ENCODE data around the gene PODXL. TPM values are rescaled to one million over a fixed set of nuclear protein-coding genes. Genes with fewer than 3 reads are reported as not detected.

Gene PODXL
- total RNA-seq, 5 donors from 2014 or later (not counting 1 experiment from before 2014, with no cell fraction given) = 0.63 to 2.6 (median 1.5) TPM

DNA sequence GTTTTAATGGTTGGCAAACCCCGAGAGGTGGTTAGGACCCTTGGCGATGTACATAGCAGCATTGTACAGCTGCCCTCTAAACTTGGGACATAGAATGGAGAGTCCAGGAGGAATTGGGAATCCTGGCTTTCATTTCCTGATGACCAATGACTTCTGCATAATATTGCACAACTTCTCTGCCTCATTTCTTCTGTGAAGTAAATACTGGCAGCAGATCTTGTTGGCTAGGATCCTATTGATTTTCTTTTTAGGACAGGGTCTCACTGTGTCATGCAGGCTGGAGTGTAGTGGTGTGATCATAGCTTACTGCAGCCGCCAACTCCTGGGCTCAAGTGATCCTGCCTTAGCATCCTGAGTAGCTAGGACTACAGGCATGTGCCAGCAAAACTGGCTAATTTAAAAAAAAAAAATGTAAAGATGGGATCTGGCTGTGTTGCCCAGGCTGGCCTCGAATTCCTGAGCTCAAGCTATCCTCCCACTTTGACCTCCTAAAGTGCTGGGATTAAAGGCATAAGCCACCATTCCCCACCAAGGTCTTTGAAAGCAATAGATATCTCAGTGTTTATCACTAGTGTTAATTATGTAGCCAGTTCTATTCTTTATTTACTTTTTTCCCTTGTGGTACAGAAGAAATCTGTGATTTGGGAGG is 58.1 kb downstream of the PODXL start:
- no peak overlapping the region for H3K4me3 ChIP-seq (ENCODE audit: control insufficient read depth in 1 of 2, extremely low read depth in 1 of 2, low read length in 1 of 2)
- H3K9me3 Mint-ChIP-seq = no peaks in the 10 kb centered on the region
- no peak overlapping the region for H3K27ac Mint-ChIP-seq
- POLR2A ChIA-PET = interaction anchor here in 1 of 2 donors (0.6 kb wide), 1 partner anchor 13 kb away, joined by 3 read pairs; no protein-coding TSS in a partner anchor
- no peak for ATAC-seq (replicated peaks in 1 of 4)
- WGBS (ENCODE audit: insufficient coverage) = 100% methylated on average over 2 of the region's 4 CpGs
- H3K27me3 ChIP-seq (replicated peaks in 1 of 2; ENCODE audit: control insufficient read depth in 2 of 2, extremely low read depth in 1 of 2, insufficient read depth in 2 of 2, low read length in 1 of 2) = no peaks in the 10 kb centered on the region
- no peak for DNase-seq
- H3K36me3 ChIP-seq (ENCODE audit: control insufficient read depth in 2 of 2, extremely low read depth in 1 of 2, insufficient read depth in 1 of 2, low read length in 1 of 2) = peaks cover 2 to 3% of the 10 kb centered on the region in 2 donors
- no peak overlapping the region for H3K4me3 Mint-ChIP-seq
- H3K27me3 Mint-ChIP-seq = no peaks in the 10 kb centered on the region
- H3K4me1 Mint-ChIP-seq = peaks cover 30 to 32% (median 31%) of the 10 kb centered on the region in 3 donors
- CTCF ChIA-PET = interaction anchor here (0.6 kb wide), 2 partner anchors 10 to 299 kb away, joined by 4 to 7 read pairs; no protein-coding TSS in a partner anchor
- H3K4me1 ChIP-seq (ENCODE audit: control insufficient read depth in 1 of 2, extremely low read depth in 1 of 2, insufficient read depth in 2 of 2, low read length in 2 of 2) = peaks cover 9 to 13% of the 10 kb centered on the region in 2 experiments
- H3K27ac ChIP-seq (ENCODE audit: low read length) = no peak overlapping the region
- H3K36me3 Mint-ChIP-seq = peaks cover 13% of the 10 kb centered on the region
- H3K9me3 ChIP-seq = no peaks in the 10 kb centered on the region

GRCh38 chr7:131497454-131497853 is 59.0 kb downstream of the PODXL start:
- Mint-ChIP-seq H3K4me1 (peaks cover 21 to 23% (median 23%) of the 10 kb centered on the region in 3 donors), H3K27me3 (no peaks in the 10 kb centered on the region), H3K9me3 (no peaks in the 10 kb centered on the region), H3K4me3 (no peak overlapping the region), H3K27ac (no peak overlapping the region), H3K36me3 (peaks cover 13% of the 10 kb centered on the region)
- ChIA-PET POLR2A (no interaction called here), CTCF (interaction anchor here in 1 of 2 donors (0.5 to 1.5 kb wide), 2 partner anchors 16 to 1420 kb away, joined by 4 to 8 read pairs; no protein-coding TSS in a partner anchor)
- H3K27ac ChIP-seq (ENCODE audit: low read length) = no peak overlapping the region
- H3K9me3 ChIP-seq = no peaks in the 10 kb centered on the region
- ATAC-seq (replicated peaks in 1 of 4) = no peak
- peaks cover 2 to 3% of the 10 kb centered on the region in 2 donors for H3K36me3 ChIP-seq (ENCODE audit: control insufficient read depth in 2 of 2, extremely low read depth in 1 of 2, insufficient read depth in 1 of 2, low read length in 1 of 2)
- no peak overlapping the region for H3K4me3 ChIP-seq (ENCODE audit: control insufficient read depth in 1 of 2, extremely low read depth in 1 of 2, low read length in 1 of 2)
- no peak for DNase-seq
- no peaks in the 10 kb centered on the region for H3K27me3 ChIP-seq (replicated peaks in 1 of 2; ENCODE audit: control insufficient read depth in 2 of 2, extremely low read depth in 1 of 2, insufficient read depth in 2 of 2, low read length in 1 of 2)
- WGBS (ENCODE audit: insufficient coverage) = 96% methylated on average over 3 of the region's 7 CpGs
- peaks cover 9% of the 10 kb centered on the region in 2 experiments for H3K4me1 ChIP-seq (ENCODE audit: control insufficient read depth in 1 of 2, extremely low read depth in 1 of 2, insufficient read depth in 2 of 2, low read length in 2 of 2)

- CTCF ChIA-PET = interaction anchor here (0.6 to 1.1 kb wide), 2 partner anchors 16 to 76 kb away, joined by 3 to 4 read pairs; no protein-coding TSS in a partner anchor
- H3K36me3 Mint-ChIP-seq = peaks cover 13% of the 10 kb centered on the region
- peaks cover 2 to 3% of the 10 kb centered on the region in 2 donors for H3K36me3 ChIP-seq (ENCODE audit: control insufficient read depth in 2 of 2, extremely low read depth in 1 of 2, insufficient read depth in 1 of 2, low read length in 1 of 2)
- no peak overlapping the region for H3K4me3 ChIP-seq (ENCODE audit: control insufficient read depth in 1 of 2, extremely low read depth in 1 of 2, low read length in 1 of 2)
- no peaks in the 10 kb centered on the region for H3K27me3 ChIP-seq (replicated peaks in 1 of 2; ENCODE audit: control insufficient read depth in 2 of 2, extremely low read depth in 1 of 2, insufficient read depth in 2 of 2, low read length in 1 of 2)
- H3K27ac Mint-ChIP-seq = no peak overlapping the region
- H3K9me3 ChIP-seq = no peaks in the 10 kb centered on the region
- H3K27ac ChIP-seq (ENCODE audit: low read length) = no peak overlapping the region
- no peaks in the 10 kb centered on the region for H3K4me1 ChIP-seq (ENCODE audit: control insufficient read depth in 1 of 2, extremely low read depth in 1 of 2, insufficient read depth in 2 of 2, low read length in 2 of 2)
- POLR2A ChIA-PET = interaction anchor here in 1 of 2 donors (0.6 to 0.8 kb wide), 2 partner anchors 14 to 66 kb away, joined by 3 to 4 read pairs; no protein-coding TSS in a partner anchor
- no peaks in the 10 kb centered on the region for H3K27me3 Mint-ChIP-seq
- no peak overlapping the region for H3K4me3 Mint-ChIP-seq
- DNase-seq (no peak), ATAC-seq (replicated peaks in 1 of 4) (no peak)
- no peaks in the 10 kb centered on the region for H3K9me3 Mint-ChIP-seq
- peaks cover 5 to 7% (median 7%) of the 10 kb centered on the region in 3 donors for H3K4me1 Mint-ChIP-seq
- WGBS (ENCODE audit: insufficient coverage) = no CpG with 5 or more reads among the region's 7 CpGs
Measured at GRCh38 chr7:131495669-131496498, 60.5 kb downstream of the PODXL start.

DNA sequence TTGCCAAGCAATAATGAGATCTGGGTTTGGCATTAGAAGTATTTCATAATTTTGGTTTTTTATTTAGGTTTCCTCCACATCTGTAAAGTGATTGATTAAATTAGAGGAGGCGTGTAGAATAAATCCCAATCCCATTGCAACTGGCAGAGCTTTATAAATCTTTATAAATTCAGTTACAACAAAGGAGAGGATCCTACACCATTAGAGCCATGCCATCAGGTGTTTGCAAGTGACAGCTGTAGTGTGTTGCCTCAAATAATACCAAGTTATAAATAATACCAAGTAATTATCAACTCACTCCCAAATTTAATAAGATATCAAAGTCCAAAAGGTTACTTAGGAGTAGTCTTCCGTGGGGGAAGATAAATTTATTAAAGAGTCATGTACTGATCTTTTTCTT is 62.2 kb downstream of the PODXL start:
- no peak overlapping the region for H3K27ac Mint-ChIP-seq
- Histone ChIP-seq H3K27me3 (replicated peaks in 1 of 2; ENCODE audit: control insufficient read depth in 2 of 2, extremely low read depth in 1 of 2, insufficient read depth in 2 of 2, low read length in 1 of 2) (no peaks in the 10 kb centered on the region), H3K27ac (ENCODE audit: low read length) (no peak overlapping the region), H3K4me1 (ENCODE audit: control insufficient read depth in 1 of 2, extremely low read depth in 1 of 2, insufficient read depth in 2 of 2, low read length in 2 of 2) (no peaks in the 10 kb centered on the region), H3K4me3 (ENCODE audit: control insufficient read depth in 1 of 2, extremely low read depth in 1 of 2, low read length in 1 of 2) (no peak overlapping the region), H3K36me3 (ENCODE audit: control insufficient read depth in 2 of 2, extremely low read depth in 1 of 2, insufficient read depth in 1 of 2, low read length in 1 of 2) (peaks cover 2 to 3% of the 10 kb centered on the region in 2 donors), H3K9me3 (no peaks in the 10 kb centered on the region)
- no CpG with 5 or more reads among the region's 2 CpGs for WGBS (ENCODE audit: insufficient coverage)
- POLR2A ChIA-PET = no interaction called here
- peaks cover 18% of the 10 kb centered on the region for H3K36me3 Mint-ChIP-seq
- DNase-seq (no peak), ATAC-seq (replicated peaks in 1 of 4) (no peak)
- no peaks in the 10 kb centered on the region for H3K27me3 Mint-ChIP-seq
- H3K4me1 Mint-ChIP-seq = no peaks in the 10 kb centered on the region
- CTCF ChIA-PET = interaction anchor here in 1 of 2 donors (0.5 kb wide), 1 partner anchor 448 kb away, joined by 5 read pairs; no protein-coding TSS in a partner anchor
- no peaks in the 10 kb centered on the region for H3K9me3 Mint-ChIP-seq
- no peak overlapping the region for H3K4me3 Mint-ChIP-seq

GRCh38 chr7:131493581-131493980 is 62.8 kb downstream of the PODXL start:
- DNase-seq = no peak
- Histone ChIP-seq H3K36me3 (ENCODE audit: control insufficient read depth in 2 of 2, extremely low read depth in 1 of 2, insufficient read depth in 1 of 2, low read length in 1 of 2) (peaks cover 2 to 3% of the 10 kb centered on the region in 2 donors), H3K9me3 (no peaks in the 10 kb centered on the region), H3K27ac (ENCODE audit: low read length) (no peak overlapping the region), H3K4me1 (ENCODE audit: control insufficient read depth in 1 of 2, extremely low read depth in 1 of 2, insufficient read depth in 2 of 2, low read length in 2 of 2) (no peaks in the 10 kb centered on the region), H3K4me3 (ENCODE audit: control insufficient read depth in 1 of 2, extremely low read depth in 1 of 2, low read length in 1 of 2) (no peak overlapping the region), H3K27me3 (replicated peaks in 1 of 2; ENCODE audit: control insufficient read depth in 2 of 2, extremely low read depth in 1 of 2, insufficient read depth in 2 of 2, low read length in 1 of 2) (no peaks in the 10 kb centered on the region)
- Mint-ChIP-seq H3K9me3 (no peaks in the 10 kb centered on the region), H3K4me1 (no peaks in the 10 kb centered on the region), H3K27me3 (no peaks in the 10 kb centered on the region), H3K27ac (peak overlapping the region in 1 of 2 donors; percentile 35), H3K36me3 (peaks cover 23% of the 10 kb centered on the region), H3K4me3 (no peak overlapping the region)
- ChIA-PET CTCF (interaction anchor here (0.5 to 1.1 kb wide), 3 partner anchors 20 to 447 kb away, joined by 4 to 5 read pairs (median 4); no protein-coding TSS in a partner anchor), POLR2A (no interaction called here)
- no peak for ATAC-seq (replicated peaks in 1 of 4)

DNA sequence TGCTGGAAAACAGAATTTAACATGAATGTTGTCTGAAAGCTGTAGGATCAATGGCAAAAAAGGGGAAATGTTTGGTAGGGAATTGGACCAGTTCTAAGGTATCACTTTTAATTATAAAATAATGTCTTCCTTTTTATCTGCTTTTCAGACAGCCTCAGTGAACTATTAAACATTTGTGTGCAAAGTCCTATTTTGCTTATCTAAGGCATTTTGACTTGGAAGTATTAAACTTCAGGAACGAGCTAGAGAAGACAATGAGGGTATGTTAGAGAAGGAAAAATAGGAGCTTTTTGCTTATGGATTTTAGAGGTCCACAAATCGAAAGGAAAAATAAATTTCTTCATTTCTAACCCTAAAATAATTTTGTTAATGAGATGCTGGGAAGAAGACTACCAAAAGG is 63.3 kb downstream of the PODXL start:
- H3K9me3 ChIP-seq = no peaks in the 10 kb centered on the region
- no peaks in the 10 kb centered on the region for H3K4me1 Mint-ChIP-seq
- H3K4me1 ChIP-seq (ENCODE audit: control insufficient read depth in 1 of 2, extremely low read depth in 1 of 2, insufficient read depth in 2 of 2, low read length in 2 of 2) = no peaks in the 10 kb centered on the region
- POLR2A ChIA-PET = interaction anchor here in 1 of 2 donors (0.5 kb wide), 1 partner anchor 580 kb away, joined by 8 read pairs; no protein-coding TSS in a partner anchor
- H3K4me3 ChIP-seq (ENCODE audit: control insufficient read depth in 1 of 2, extremely low read depth in 1 of 2, low read length in 1 of 2) = no peak overlapping the region
- H3K4me3 Mint-ChIP-seq = no peak overlapping the region
- DNase-seq (no peak), ATAC-seq (replicated peaks in 1 of 4) (no peak)
- H3K27ac ChIP-seq (ENCODE audit: low read length) = no peak overlapping the region
- CTCF ChIA-PET = interaction anchor here (0.5 to 1.5 kb wide), 3 partner anchors 8 to 89 kb away, joined by 4 to 6 read pairs (median 4); no protein-coding TSS in a partner anchor
- H3K27ac Mint-ChIP-seq = no peak overlapping the region
- peaks cover 2 to 3% of the 10 kb centered on the region in 2 donors for H3K36me3 ChIP-seq (ENCODE audit: control insufficient read depth in 2 of 2, extremely low read depth in 1 of 2, insufficient read depth in 1 of 2, low read length in 1 of 2)
- no peaks in the 10 kb centered on the region for H3K9me3 Mint-ChIP-seq
- H3K27me3 Mint-ChIP-seq = no peaks in the 10 kb centered on the region
- H3K27me3 ChIP-seq (replicated peaks in 1 of 2; ENCODE audit: control insufficient read depth in 2 of 2, extremely low read depth in 1 of 2, insufficient read depth in 2 of 2, low read length in 1 of 2) = no peaks in the 10 kb centered on the region
- WGBS (ENCODE audit: insufficient coverage) = no CpG with 5 or more reads among the region's 2 CpGs
- H3K36me3 Mint-ChIP-seq = peaks cover 26% of the 10 kb centered on the region
